ENCODE results near the gene CMTM1. TPM values are rescaled to one million over a fixed set of nuclear protein-coding genes. Genes with fewer than 3 reads are reported as not detected.
"Not testable (repeated sequence)": the region's sequence is repeated elsewhere in the genome, so short reads cannot be mapped to it uniquely, and the experiment has no call there.

Gene CMTM1

DNA sequence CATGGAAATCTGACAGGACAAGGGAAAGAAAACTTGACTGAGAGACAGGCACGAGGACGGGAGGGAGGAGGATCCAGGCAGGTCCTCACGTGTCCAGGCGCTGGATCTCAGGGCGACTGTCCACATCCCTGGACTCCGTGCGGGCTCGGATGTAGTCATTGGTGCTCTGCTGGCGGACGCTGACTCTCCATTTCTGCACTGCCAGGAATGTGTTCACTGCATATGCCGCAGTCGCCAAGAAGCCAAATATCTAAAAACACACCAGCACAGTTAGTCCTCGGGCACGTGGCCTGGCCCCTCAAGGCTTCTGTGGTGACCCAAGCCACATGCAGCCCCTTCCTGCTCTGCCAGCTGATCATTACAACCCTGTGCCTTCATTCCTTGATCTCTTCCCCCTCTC is 55.7 kb downstream of the CMTM1 start:
- Histone ChIP-seq H3K9ac (ENCODE audit: low read depth, low read length) (no peak overlapping the region), H3K4me1 (ENCODE audit: control insufficient read depth, insufficient read depth, low read length) (peaks cover 42% of the 10 kb centered on the region), H3K9me3 (replicated peaks; ENCODE audit: low read length) (no peaks in the 10 kb centered on the region), H3K4me3 (ENCODE audit: low read length) (no peak overlapping the region), H3K36me3 (ENCODE audit: insufficient read depth, low read length) (no peaks in the 10 kb centered on the region), H3K4me2 (ENCODE audit: low read length) (no peak overlapping the region), H3K27me3 (ENCODE audit: control insufficient read depth, insufficient read depth, low read length) (no peaks in the 10 kb centered on the region)

DNA sequence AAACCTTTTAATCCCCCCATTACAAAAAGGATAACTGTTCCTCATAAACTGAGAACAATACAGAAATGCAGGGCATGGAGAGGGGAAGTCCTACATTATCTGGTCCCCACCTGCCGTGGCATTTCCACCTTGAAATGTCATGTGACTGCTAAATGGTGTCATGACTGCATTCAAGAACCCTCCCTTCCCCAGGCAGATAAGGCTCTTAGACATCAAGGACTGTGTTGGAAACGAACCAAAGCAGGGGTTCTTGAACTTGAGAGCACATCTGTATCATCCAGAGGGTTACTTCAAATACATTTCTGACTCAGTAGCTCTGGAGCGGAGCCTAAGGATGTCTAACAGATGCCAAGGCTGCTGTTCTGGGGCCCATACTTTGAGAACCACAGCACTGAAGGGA is 56.6 kb downstream of the CMTM1 start:
- H3K36me3 ChIP-seq (ENCODE audit: insufficient read depth, low read length): no peaks in the 10 kb centered on the region
- no peak overlapping the region for H3K9ac ChIP-seq (ENCODE audit: low read depth, low read length)
- H3K27me3 ChIP-seq (ENCODE audit: control insufficient read depth, insufficient read depth, low read length): no peaks in the 10 kb centered on the region
- H3K9me3 ChIP-seq (replicated peaks; ENCODE audit: low read length): no peaks in the 10 kb centered on the region
- no peak overlapping the region for H3K4me2 ChIP-seq (ENCODE audit: low read length)
- peaks cover 34% of the 10 kb centered on the region for H3K4me1 ChIP-seq (ENCODE audit: control insufficient read depth, insufficient read depth, low read length)
- no peak overlapping the region for H3K4me3 ChIP-seq (ENCODE audit: low read length)

DNA sequence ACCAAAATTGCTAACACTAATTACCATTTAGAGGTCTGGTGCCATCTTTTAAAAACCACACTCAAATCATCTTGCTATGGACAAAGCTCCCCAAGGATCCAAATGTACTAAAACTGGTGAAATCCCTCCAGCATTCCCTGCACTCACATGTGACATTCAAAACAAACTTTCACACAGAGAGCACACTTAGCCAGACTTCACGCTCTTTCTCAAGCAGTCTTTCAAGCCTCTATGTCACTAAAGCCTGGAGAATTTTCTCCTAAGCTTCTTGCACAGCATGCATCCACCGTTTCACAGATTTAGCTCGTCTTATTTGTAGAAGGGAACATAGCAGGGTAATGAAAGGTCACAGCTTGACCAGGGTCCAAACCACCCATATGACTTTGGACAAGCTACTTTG is 57.5 kb downstream of the CMTM1 start:
- Histone ChIP-seq H3K27me3 (ENCODE audit: control insufficient read depth, insufficient read depth, low read length) (no peaks in the 10 kb centered on the region), H3K9ac (ENCODE audit: low read depth, low read length) (no peak overlapping the region), H3K4me3 (ENCODE audit: low read length) (no peak overlapping the region), H3K4me2 (ENCODE audit: low read length) (no peak overlapping the region), H3K4me1 (ENCODE audit: control insufficient read depth, insufficient read depth, low read length) (peaks cover 25% of the 10 kb centered on the region), H3K36me3 (ENCODE audit: insufficient read depth, low read length) (no peaks in the 10 kb centered on the region), H3K9me3 (replicated peaks; ENCODE audit: low read length) (no peaks in the 10 kb centered on the region)

DNA sequence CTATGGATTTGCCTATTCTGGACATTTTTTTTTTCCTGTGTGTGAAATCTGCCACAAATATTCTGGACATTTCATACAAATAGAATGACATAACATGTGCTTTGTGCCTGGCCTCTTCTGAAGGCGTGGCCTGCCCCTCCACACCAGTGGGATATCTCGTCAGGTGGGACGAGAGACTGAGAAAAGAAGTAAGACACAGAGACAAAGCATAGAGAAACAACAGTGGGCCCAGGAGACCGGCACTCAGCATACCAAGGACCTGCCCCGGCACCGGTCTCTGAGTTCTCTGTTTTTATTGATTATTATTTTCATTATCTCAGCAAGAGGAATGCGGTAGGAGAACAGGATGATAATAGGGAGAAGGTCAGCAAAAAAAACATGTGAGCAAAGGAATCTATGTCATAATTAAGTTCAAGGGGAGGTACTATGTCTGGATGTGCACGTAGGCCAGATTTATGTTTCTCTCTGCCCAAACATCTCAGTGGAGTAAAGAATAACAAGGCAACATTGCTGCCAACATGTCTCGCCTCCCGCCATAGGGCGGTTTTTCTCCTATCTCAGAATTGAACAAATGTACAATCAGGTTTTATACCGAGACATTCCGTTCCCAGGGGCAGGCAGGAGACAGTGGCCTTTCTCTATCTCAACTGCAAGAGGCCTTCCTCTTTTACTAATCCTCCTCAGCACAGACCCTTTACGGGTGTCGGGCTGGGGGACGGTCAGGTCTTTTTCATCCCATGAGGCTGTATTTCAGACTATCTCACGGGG is 61.6 kb downstream of the CMTM1 start:
- not testable (repeated sequence) for H3K4me3 ChIP-seq (ENCODE audit: low read length); H3K27me3 ChIP-seq (ENCODE audit: control insufficient read depth, insufficient read depth, low read length); H3K9me3 ChIP-seq (replicated peaks; ENCODE audit: low read length); H3K4me1 ChIP-seq (ENCODE audit: control insufficient read depth, insufficient read depth, low read length); H3K9ac ChIP-seq (ENCODE audit: low read depth, low read length); H3K4me2 ChIP-seq (ENCODE audit: low read length); H3K36me3 ChIP-seq (ENCODE audit: insufficient read depth, low read length)

Small RNA genes lying within 50 kb of the gene (small RNA-seq; reads per million reads assigned to genes)
- not detected for gene CKLF-CMTM1
